ENCODE measurements around the gene RBM20. TPM values are rescaled to one million over a fixed set of nuclear protein-coding genes. Genes with fewer than 3 reads are reported as not detected.

Gene RBM20
- total RNA-seq, 1 experiment from 2014 or later, result 0.17 TPM

- Histone ChIP-seq H3K4me1 (ENCODE audit: insufficient read depth, low read length) (no peaks in the 10 kb centered on the region; the same call in 1 of the 2 replicates), H2AK5ac (ENCODE audit: insufficient read length, low read length) (no peak overlapping the region), H3K27me3 (ENCODE audit: insufficient read depth, low read length) (no peaks in the 10 kb centered on the region), H4K20me1 (ENCODE audit: control insufficient read depth, insufficient read depth, insufficient read length) (no peaks in the 10 kb centered on the region), H3K4ac (ENCODE audit: low read depth, low read length) (no peak overlapping the region), H3K14ac (ENCODE audit: insufficient read depth, low read length) (no peak overlapping the region), H3K56ac (ENCODE audit: insufficient read length, low read depth, low read length) (no peak overlapping the region), H3K9ac (ENCODE audit: extremely low read depth, insufficient read length, low read length) (no peak overlapping the region), H4K91ac (ENCODE audit: insufficient read length, low read depth, low read length) (no peak overlapping the region), H3K18ac (ENCODE audit: insufficient read length, low read depth, low read length) (no peak overlapping the region), H3K79me1 (ENCODE audit: insufficient read depth, low read depth, low read length, poor library complexity, severe bottlenecking) (no peaks in the 10 kb centered on the region), H3K27ac (ENCODE audit: insufficient read length, low read depth, low read length) (no peak overlapping the region), H3K79me2 (ENCODE audit: insufficient read depth, low read length) (no peaks in the 10 kb centered on the region), H3K23ac (ENCODE audit: insufficient read length, low read depth, low read length) (no peak overlapping the region), H2BK120ac (ENCODE audit: low read depth, low read length, poor library complexity, severe bottlenecking) (no peak overlapping the region), H4K8ac (replicated peaks; ENCODE audit: insufficient read length, low read depth, low read length) (no peak overlapping the region), H3T11ph (ENCODE audit: low read length) (no peak overlapping the region), H2BK12ac (ENCODE audit: insufficient read length, low read depth, low read length) (no peak overlapping the region), H2BK5ac (ENCODE audit: insufficient read length, low read length) (no peak overlapping the region), H3K23me2 (ENCODE audit: insufficient read length, low read depth, low read length, poor library complexity, severe bottlenecking) (no peaks in the 10 kb centered on the region), H2BK15ac (ENCODE audit: low read depth, low read length) (no peak overlapping the region), H3K9me3 (ENCODE audit: control insufficient read depth, low read depth, low read length) (no peaks in the 10 kb centered on the region), H2BK20ac (ENCODE audit: low read depth, low read length, poor library complexity, severe bottlenecking) (no peak overlapping the region), H2AFZ (ENCODE audit: low read length) (no peak overlapping the region), H3K4me2 (ENCODE audit: insufficient read depth, insufficient read length, low read length) (no peak overlapping the region), H4K5ac (ENCODE audit: insufficient read length, low read depth, low read length) (no peak overlapping the region)
- Mint-ChIP-seq H3K27ac (no peak overlapping the region; a peak in 1 of 7 replicates), H3K9me3 (no peaks in the 10 kb centered on the region), H3K4me3 (no peak overlapping the region), H3K4me1 (peaks cover 10 to 20% of the 10 kb centered on the region in 2 experiments), H3K36me3 (ENCODE audit: insufficient read depth in 1 of 3, low read depth in 3 of 3) (no peaks in the 10 kb centered on the region), H3K27me3 (ENCODE audit: low read depth) (no peaks in the 10 kb centered on the region)
- no CpG with 5 or more reads among the region's 4 CpGs for WGBS (ENCODE audit: extremely low coverage, insufficient read length, low lambda C conversion rate)
- no peak for DNase-seq
- TF ChIP-seq, protein P1, sequence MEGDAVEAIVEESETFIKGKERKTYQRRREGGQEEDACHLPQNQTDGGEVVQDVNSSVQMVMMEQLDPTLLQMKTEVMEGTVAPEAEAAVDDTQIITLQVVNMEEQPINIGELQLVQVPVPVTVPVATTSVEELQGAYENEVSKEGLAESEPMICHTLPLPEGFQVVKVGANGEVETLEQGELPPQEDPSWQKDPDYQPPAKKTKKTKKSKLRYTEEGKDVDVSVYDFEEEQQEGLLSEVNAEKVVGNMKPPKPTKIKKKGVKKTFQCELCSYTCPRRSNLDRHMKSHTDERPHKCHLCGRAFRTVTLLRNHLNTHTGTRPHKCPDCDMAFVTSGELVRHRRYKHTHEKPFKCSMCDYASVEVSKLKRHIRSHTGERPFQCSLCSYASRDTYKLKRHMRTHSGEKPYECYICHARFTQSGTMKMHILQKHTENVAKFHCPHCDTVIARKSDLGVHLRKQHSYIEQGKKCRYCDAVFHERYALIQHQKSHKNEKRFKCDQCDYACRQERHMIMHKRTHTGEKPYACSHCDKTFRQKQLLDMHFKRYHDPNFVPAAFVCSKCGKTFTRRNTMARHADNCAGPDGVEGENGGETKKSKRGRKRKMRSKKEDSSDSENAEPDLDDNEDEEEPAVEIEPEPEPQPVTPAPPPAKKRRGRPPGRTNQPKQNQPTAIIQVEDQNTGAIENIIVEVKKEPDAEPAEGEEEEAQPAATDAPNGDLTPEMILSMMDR (conservative IDR thresholded peaks at IDR 0.05), result no peak
These were observed 183.3 kb downstream of the RBM20 start for GRCh38 chr10:110827410-110827809.
